DMS 273 treated with DMSO at 0.1 percent for 48 hours (cell line): ENCODE measurements around the gene CDCA7.
"Not testable (repeated sequence)": the region's sequence is repeated elsewhere in the genome, so short reads cannot be mapped to it uniquely, and the experiment has no call there.

ENCODE experiments used
- DNase-seq: peaks from one replicate; lab custom pipeline; 2025; lab: John Stamatoyannopoulos, UW

The CDCA7 gene

DNA sequence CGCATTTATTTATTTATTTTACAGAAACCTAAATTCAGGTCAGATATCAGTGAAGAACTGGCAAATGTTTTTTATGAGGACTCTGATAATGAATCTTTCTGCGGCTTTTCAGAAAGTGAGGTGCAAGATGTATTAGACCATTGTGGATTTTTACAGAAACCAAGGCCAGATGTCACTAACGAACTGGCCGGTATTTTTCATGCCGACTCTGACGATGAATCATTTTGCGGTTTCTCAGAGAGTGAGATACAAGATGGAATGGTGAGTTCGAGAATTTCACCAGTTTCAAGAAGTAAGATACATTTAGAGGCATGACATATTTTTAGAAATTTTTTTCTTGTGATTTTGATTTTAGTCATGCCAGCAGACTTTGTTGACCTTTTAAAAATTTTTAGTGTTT, 4.6 kb downstream of the CDCA7 start:
- no peak for DNase-seq

DNA sequence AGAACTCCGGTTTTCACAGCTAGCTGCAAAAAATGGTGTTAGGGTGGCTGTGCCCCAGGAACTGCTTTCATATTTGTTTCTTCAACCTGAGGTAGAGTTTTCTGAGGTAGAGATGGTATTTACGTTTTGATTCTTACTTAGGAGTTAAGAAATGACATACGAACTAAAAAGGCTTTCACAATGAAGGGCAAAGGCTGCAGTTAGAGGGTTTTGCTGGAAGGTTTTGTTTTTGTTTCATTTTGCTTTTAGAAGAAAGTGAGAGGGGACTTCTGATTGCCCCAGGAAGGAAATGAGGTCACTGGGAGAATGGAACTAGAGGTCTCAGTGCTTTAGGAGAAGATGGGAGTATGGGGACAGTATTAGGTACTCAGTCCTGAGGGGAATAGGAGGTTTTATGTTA, 15.5 kb downstream of the CDCA7 start:
- DNase-seq: no peak

DNA sequence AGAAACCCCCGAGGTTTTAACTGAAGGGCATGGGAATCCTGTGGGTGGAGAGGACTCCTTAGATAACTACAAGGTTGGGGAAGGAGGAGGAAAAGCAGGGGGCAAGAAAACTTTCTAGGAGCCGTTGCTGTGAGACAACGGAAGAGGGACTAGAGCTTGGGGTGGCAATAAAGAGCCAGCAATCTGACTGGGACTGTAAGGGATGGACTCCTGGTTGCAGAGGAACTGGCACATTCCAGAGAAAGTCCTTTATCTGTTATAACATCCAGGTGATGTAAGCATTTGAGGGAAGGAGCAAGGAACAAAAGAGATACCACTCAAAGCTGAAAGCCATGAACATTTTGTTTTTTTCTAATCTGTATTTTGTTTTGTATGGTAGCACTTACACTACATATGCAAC, 16.4 kb downstream of the CDCA7 start:
- no peak for DNase-seq

DNA sequence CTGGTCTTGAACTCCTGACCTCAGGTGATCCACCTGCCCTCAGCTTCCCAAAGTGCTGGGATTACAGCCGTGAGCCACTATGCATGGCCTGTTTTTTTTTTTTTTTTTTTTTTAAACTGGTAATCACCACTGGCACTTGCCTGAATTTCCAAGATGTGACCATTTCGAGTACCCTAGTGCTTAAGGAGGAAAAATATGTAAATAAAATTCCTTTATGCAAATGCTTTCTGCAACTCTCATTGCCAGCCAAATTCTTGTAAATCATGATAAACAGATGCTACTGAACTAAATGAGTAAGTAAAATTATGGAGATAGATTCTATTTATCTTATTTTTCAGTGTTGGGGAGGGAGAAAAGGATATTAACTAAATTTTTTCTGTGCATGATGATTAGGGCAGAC, 18.6 kb downstream of the CDCA7 start:
- DNase-seq: no peak

- DNase-seq: no peak
These were observed 20.0 kb downstream of the CDCA7 start for GRCh38 chr2:173374634-173375033.

DNA sequence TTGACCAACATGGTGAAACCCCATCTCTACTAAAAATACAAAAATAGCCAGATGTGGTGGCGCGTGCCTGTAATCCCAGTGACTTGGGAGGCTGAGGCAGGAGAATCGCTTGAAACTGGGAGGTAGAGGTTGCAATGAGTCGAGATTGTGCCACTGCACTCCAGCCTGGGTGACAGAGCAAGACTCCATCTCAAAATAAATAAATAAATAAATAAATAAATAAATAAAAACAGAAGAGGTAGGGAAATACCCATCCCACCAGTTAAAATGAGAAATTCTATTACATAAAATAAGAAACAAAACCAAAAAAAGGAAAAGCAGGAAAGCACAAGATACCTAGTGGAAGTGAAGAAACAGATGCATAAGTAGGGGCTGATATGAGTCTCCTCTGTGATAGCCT, 30.9 kb downstream of the CDCA7 start:
- not testable (repeated sequence) for DNase-seq

- no peak for DNase-seq
These were observed 31.5 kb downstream of the CDCA7 start for GRCh38 chr2:173386021-173386737.

DNA sequence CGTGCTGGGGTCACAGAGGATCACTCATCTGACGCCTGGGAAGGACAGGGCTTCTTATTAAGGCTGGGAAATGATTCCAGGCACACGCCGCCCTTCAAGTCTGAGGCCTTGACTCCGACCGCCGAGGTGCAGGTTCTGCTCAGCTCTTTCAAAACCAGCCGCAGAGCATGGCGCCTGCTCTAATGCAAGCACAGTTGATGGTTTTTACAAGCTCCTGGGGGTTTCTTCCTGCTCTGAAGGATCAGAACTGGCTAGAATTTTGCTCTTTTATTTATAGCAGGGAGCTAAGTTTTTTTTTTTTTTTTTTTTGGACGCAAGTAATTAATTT, 32.0 kb downstream of the CDCA7 start:
- no peak for DNase-seq

GRCh38 chr2:173387079-173387478, 32.4 kb downstream of the CDCA7 start:
- no peak for DNase-seq

GRCh38 chr2:173387660-173388059, 33.0 kb downstream of the CDCA7 start:
- DNase-seq: no peak

DNA sequence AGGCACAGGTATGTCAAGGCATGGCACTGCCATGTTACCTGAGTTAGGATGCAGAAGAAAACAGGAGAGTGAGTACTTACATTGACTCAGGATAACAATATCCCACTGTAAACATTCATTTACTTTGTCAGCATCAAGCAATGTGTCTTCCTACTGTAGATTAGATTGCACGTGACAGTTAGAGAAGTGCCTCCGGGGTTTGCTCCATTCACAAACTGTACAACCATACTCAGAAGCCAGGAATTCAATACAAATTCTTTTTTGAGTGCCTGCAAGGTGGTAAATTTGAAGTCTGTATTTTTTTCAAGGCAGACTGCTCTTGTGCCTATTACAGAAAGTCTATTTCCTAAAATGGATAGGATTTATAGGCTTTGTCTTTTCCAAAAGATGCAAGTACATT, 34.1 kb downstream of the CDCA7 start:
- DNase-seq: no peak

- no peak for DNase-seq
These were observed 35.4 kb downstream of the CDCA7 start for GRCh38 chr2:173390036-173390435.

GRCh38 chr2:173392731-173393130, 38.1 kb downstream of the CDCA7 start:
- no peak for DNase-seq

DNA sequence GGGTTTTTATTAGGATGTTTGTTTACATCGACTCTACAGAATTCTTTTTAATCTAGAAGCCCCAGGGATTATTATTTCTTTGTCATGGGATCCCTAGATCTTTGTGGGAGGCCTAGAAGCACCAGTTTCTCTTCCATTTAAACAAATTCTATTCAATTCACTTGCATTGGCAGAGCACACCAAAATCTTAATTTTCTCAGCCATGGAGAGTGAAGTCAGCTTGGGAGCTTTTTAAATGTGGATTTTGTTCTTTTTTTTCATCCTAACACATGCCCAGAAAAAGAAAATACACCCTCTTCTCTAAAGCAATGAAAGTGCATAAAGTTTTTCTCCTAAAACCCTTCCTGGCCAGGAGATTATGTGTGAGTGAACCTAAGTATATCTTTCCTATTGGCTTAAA, 38.5 kb downstream of the CDCA7 start:
- DNase-seq: no peak

- no peak for DNase-seq
These were observed 39.0 kb downstream of the CDCA7 start for GRCh38 chr2:173393636-173394035.

- DNase-seq: no peak
These were observed 39.7 kb downstream of the CDCA7 start for GRCh38 chr2:173394091-173394974.

DNA sequence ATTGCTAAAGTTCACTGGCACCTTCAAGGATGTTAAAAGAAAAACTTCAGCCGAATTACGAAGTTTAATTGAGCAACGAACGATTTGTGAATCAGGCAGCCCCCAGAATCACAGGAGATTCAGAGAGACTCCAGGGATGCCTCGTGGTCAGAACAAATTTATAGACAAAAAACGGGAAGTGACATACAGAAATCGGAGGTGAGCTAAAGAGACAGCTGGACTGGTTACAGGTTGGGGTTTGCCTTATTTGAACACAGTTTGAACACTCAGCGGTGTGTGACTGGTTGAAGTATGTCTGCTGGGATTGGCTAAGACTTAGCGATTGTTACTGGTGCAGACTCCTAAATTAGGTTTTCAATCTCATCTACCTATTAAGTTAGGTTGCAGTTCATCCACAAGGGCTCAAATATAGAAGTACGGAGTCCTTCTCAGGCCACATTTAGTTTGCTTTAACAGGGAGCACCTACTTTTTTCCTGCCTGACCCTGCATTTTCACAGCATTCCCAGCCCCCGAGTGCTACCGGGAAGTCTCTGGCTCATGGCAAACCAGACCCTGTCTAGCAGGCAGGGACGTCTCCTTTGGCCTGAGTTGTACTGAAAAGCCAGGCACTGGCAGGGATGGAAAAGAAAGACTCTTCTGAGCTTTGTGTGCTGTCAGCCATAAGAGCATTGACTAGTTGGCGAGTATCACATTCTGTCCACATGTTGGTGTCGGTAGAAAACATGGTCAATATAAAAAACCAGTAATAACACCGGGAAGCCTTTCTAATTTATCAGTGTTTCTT, 41.1 kb downstream of the CDCA7 start:
- no peak for DNase-seq

DNA sequence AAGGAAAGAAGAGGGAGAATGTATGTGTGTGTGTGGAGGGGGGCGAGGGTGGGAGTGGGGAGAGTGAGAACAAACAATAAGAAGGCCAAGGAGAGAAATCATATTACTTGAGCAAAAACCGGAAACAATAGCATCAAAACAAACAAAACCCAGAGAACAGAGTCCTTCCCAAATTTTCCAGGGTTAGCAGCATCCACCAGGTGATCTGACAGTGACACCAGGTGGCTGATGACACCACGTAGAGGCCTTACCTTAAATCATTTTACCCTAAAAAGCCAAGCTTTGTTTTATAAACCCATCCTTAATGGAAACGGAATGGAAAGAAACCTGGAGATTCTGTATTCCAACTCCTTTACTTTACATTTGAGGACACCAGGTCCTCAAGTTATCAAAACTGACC, 42.9 kb downstream of the CDCA7 start:
- no peak for DNase-seq

GRCh38 chr2:173399229-173399628, 44.6 kb downstream of the CDCA7 start:
- DNase-seq: no peak

GRCh38 chr2:173400760-173401159, 46.1 kb downstream of the CDCA7 start:
- peak; percentile 17 for DNase-seq

DNA sequence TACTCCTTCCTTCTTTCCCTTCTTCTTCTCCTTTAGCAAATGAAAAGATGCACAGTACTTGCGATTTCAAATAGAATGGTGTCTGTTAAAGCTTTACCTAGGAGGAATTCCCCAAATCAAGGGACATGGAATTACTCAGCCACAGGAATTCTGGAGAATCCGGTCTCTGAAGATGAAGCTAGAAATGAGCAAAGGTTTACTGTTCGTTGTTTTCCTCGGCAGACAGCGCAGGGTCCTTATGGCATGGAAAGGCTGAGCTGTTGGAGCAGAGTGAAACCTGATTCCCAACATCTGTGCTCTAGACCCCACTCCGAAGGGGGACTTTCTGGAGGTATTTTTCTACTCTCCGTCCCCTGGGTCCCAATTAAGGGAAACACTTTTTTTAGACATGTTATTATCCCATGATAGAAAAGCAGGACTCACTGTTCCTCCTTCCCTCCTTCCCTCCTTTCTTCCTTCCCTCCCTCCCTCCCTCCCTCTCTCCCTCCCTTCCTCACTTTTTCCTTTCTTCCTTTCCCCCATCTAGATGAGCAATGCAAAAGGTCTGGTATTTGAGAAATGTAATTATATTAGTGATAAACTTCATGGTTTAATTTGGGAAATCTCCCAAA, 47.1 kb downstream of the CDCA7 start:
- peak; percentile 79 for DNase-seq

DNA sequence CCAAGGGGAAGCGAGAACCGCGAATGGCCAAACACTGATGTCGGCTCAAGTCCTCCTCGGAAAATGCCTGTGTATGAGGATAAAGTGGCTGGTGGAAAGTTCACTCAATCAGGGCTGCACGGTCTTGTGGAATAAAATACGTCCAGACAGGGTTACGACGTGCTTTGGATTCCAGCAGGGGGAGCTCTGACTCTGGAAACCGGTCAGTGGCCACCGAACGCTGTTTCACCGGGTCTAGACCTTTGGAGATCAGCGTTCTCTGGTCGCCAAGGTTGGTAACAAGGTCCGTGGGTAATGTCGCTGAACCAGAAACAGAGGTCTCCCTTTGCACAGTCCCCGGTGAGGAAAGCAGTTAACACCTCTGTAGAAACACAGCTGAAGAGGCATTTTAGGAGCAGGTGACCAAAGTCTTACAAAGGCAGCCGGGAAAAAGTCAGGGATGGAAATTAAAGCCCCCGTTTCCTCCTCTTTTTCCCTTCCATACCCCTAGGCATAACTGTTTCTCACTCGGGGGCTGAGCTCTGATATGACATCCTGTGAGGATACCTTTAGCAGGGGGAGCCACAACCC, 47.8 kb downstream of the CDCA7 start:
- peak; percentile 89 for DNase-seq
